Lung microvascular endothelial cell (primary cell): ENCODE data around the gene INPP4B. TPM values are rescaled to one million over a fixed set of nuclear protein-coding genes. Genes with fewer than 3 reads are reported as not detected.
"Not testable (repeated sequence)": the region's sequence is repeated elsewhere in the genome, so short reads cannot be mapped to it uniquely, and the experiment has no call there.

Experiments used
- DNase-seq, 2 donors: peaks; one replicate each; pipeline versions ENCODE4 v3.0.0 to v3.0.0-alpha.2; 2010; ENCODE audit warnings: low read depth in 2 of 2
- total RNA-seq: library from RNA; depleted of rRNA; stranded (reverse); fragments of >200 nt; gene quantifications from 2 replicates; pipeline ENCODE4 v1.2.1, GENCODE V29; 2014

The INPP4B gene
- total RNA-seq, 1 donor from 2014 or later = 33.5 TPM

DNA sequence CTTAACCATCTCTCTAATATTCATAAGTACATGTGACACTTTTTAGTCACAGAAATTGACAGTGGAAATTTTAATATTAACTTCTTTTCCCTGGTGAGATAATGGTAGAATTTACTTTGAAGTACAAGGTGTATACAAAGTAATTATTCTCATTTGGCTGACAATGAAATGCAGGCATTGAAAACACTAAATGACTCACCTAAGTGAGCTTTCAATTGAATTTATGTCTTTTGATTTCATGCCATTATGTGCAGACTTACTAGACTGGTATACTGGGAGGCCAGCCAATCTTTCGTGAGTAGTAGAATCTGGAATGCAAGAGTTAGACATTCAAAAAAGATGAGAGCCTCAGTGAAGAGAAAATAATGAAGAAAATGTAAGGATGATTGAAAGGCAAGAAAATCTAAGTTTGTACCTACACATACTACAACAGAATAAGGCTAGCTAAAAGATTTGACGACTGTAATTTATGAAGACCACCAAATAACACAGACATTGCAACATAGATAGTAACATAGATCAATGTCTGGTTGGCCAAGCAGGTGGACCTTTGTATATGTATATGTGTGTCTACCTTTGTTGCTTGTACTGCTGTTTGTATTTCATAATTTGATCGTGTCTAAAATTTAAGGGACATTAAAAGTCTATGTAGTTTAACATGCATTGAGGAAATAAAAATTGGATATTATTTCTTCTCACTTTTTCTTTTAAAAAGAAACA, 750.1 kb downstream of the INPP4B start:
- DNase-seq = peak; percentile 91 to 95

GRCh38 chr4:142092941-142093340, 753.2 kb downstream of the INPP4B start:
- DNase-seq = no peak

DNA sequence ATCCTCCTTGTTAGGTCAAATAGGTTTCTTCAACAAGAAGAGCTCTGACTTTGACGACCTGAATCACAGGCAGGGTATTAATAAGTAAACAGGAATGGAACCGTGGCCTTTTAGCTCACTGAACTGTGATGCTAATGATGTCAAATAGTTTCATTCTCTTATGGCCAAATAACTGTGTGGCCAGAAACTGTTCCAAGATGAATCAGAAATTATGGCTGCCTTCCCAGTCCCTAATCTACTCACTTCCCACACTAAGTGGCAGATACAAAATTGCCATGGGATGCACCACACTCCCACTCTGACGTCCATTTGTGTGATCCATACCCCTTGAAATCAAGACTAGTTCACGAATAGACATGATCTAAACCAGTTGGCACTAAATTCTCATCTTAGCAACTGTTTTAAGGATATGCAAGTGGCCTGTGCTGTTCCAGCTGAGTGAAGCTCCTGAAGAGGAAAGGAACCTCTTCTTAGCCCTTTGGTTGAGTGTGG, 754.4 kb downstream of the INPP4B start:
- DNase-seq = peak; percentile 92 to 95

DNA sequence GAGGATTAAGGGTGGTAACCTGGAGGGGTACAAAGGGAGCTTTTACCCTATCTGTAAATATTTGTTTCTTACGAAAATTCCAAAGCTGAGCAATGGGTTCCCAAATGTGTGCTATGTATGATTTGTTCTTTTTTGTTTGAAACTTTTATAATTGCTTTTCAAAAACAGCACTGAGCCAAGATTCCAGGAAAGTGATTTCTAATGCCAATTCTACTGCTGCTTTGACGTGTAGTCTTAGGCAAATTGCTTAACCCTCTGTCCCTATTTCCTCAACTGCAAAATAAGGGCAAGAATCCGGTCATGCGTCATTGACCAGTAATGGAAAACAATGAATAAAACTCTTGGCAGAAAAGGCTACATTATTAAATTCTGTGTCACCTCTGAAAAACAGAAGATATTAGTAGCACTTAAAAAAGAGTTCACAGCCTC, 755.0 kb downstream of the INPP4B start:
- peak; percentile 96 for DNase-seq

- DNase-seq = peak in 1 of 2 donors; percentile 8
Measured at GRCh38 chr4:142088906-142089305, 757.2 kb downstream of the INPP4B start.

GRCh38 chr4:142085513-142086292, 760.4 kb downstream of the INPP4B start:
- no peak for DNase-seq

GRCh38 chr4:142083264-142083663, 762.8 kb downstream of the INPP4B start:
- DNase-seq = no peak

- DNase-seq = no peak
Measured at GRCh38 chr4:142081025-142081424, 765.1 kb downstream of the INPP4B start.

DNA sequence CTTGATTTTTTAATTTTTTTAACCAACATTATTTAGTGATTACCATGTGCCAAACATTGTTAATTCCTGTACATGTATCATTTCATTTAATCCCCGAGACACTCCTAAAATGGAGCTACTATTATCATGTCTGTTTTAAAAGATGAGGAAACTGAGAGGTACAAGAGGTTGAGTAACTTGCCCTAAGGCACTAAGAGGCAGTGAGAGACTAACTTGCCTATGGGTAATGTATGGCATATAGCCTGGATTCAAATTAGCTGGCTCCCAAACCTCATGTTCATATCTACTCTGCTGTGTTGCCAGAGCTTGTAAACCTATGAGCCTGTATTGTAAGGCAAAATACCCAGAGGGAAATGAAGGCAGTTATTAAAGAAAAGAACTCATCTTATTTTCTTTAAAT, 766.1 kb downstream of the INPP4B start:
- no peak for DNase-seq

DNA sequence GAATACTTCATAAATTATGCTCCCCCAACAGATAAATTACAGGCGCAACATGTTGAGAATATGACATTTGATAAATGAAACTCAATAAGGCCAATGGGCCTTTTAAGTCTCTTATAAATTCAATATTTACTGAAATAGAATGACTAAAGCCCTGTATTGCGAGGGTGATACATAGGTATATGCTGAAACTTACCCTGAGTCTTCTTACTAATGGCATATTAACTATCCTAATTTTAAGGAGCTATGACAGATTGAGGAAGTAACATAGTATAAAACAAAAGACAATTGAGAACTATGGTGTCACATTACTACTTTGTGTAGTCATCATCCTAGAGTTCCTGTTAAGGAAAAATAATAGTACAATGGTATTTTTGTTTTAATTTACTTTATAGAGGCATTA, 769.1 kb downstream of the INPP4B start:
- DNase-seq = no peak

GRCh38 chr4:142068304-142068703, 777.8 kb downstream of the INPP4B start:
- not testable (repeated sequence) for DNase-seq

DNA sequence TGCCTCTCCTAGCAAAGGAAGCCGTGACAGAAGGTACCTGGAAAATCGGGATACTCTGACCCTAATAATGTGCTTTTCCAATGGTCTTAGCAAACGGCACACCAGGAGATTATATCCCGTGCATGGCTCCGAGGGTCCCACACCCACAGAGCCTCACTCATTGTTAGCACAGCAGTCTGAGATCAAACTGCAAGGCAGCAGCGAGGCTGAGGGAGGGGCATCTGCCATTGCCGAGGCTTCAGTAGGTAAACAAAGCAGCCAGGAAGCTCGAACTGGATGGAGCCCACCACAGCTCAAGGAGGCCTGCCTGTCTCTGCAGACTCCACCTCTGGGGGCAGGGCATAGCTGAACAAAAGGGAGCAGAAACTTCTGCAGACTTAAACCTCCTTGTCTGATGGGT, 779.5 kb downstream of the INPP4B start:
- not testable (repeated sequence) for DNase-seq

DNA sequence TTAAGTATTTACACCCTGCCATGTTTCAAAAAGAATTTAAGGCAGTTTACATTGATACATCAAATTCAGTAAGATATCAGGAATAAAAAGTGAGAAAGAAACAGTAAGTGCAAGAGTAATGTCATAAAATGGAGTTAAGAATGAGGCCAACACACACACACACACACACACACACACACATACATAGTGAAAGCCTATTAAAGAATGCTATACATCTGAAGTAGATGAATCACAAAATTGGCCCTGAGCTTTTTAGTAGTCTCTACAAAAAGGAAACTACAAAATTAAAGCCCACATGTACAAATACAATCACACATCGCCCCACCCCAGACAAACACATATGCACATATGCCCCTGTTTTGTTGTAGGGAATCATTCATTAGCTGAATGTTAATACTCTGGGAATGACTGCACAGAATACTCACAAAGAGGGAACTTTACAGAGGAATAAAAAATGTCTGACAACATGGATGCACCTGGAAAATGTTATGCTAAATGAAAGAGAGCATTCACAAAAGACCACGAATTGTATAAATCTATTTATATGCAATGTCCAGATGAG, 780.9 kb downstream of the INPP4B start:
- DNase-seq = no peak

DNA sequence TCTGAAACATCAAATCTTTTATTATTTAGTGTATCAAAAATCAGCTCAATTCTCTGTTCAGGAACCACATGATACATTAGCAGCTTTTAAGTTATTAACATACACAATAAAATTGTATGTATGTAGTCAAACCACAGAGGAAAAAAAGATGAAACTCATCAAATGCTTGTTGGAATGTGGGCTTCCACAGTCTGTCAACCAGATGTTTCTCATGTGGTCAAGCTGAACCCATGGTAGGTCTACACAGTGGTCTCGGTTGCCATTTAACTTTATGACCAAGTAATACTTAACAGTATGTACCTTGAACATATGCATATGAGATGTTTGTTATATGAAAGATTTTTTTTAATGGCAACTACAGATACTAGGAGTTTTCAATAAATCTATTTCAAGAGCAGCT, 781.9 kb downstream of the INPP4B start:
- no peak for DNase-seq

- DNase-seq = no peak
Measured at GRCh38 chr4:142045996-142046395, 800.1 kb downstream of the INPP4B start.

GRCh38 chr4:142044271-142044670, 801.8 kb downstream of the INPP4B start:
- no peak for DNase-seq

DNA sequence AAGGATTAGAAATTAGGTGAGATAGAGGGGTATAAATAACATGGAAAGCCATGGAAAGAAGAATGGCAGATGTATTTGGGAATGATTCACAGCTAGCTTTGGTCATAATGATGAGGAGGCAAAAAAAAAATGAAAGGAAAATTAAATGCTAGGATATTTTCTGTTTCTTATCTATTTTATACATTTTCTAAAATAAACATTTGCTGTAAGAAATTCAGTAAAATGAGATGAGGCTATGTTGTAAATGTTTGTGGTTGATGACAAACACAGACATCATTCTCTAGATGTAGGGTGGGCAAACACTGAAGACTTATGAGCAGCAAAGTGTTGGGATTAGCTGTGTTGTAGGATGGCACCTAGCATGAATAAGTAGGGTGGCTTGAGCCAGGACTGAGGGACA, 802.6 kb downstream of the INPP4B start:
- no peak for DNase-seq

DNA sequence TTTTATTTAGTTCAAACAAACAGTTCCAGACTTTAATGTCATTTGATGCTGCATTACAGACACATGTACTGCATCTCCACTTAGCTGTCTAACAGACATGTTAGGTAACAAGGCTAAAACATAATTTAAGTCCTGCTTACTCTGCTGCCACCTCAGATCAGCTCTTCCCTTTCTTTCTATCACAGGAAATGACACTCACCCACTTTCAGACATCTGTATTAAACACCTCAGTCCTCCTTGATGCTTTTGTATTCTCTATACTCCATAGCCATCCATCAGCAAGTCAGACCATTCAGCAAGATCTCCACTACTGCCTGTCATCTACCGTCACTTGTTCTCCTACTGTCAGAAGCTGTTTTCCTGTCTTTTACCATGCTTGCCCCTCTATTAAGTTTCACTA, 804.3 kb downstream of the INPP4B start:
- no peak for DNase-seq

- DNase-seq = peak; percentile 14 to 38
Measured at GRCh38 chr4:142040043-142040442, 806.1 kb downstream of the INPP4B start.

- peak; percentile 3 to 57 for DNase-seq
Measured at GRCh38 chr4:142036795-142037583, 809.1 kb downstream of the INPP4B start.

DNA sequence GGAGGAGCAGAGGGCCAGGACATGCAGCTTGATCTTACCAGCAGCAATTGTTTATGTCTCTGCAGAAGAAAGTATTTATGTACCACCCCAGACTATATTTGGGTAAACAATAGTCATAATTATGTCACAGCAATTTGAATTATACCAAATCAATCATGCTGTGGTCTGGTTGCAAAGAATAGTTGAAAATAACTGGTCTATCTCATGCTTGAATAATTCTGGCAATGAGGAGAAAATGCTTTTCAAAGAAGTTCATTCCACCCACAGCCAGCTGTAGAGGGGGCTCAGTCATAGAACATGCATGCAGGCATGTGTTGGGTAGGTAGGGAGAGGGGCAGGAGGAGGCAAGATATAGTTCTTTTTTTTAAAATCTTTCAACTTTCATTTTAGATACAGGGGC, 810.5 kb downstream of the INPP4B start:
- no peak for DNase-seq

DNA sequence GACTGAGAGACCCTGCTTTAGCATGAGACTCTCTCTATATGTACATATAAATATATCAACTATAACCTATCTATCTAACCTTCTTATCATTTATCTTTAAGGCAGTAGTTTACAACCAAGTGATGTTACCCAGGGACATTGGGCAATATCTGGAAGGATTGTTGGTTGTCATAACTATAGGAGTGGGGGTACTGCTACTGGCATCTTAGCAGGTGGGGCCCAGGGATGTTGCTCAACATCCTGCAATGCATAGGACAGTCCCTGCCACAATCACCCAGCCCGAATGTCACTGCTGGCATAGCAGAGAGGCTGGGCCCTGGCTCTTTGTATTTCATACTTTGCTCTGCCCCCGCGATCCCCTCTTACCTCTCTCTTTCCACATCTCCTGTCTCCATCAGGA, 812.0 kb downstream of the INPP4B start:
- no peak for DNase-seq
